Stimulated activated CD8-positive, alpha-beta memory T cell treated with anti-CD3 and anti-CD28 coated beads, Interleukin-4, amount 100 ng/mL, for 24 hours (primary cell): ENCODE results near the gene METRNL.
"Not testable (repeated sequence)": the region's sequence is repeated elsewhere in the genome, so short reads cannot be mapped to it uniquely, and the experiment has no call there.

ENCODE experiments used
- DNase-seq: peaks from one replicate; pipeline ENCODE4 v3.0.0-alpha.2; 2020; ENCODE audit warnings: low read depth

Gene METRNL, protein sequence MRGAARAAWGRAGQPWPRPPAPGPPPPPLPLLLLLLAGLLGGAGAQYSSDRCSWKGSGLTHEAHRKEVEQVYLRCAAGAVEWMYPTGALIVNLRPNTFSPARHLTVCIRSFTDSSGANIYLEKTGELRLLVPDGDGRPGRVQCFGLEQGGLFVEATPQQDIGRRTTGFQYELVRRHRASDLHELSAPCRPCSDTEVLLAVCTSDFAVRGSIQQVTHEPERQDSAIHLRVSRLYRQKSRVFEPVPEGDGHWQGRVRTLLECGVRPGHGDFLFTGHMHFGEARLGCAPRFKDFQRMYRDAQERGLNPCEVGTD

DNA sequence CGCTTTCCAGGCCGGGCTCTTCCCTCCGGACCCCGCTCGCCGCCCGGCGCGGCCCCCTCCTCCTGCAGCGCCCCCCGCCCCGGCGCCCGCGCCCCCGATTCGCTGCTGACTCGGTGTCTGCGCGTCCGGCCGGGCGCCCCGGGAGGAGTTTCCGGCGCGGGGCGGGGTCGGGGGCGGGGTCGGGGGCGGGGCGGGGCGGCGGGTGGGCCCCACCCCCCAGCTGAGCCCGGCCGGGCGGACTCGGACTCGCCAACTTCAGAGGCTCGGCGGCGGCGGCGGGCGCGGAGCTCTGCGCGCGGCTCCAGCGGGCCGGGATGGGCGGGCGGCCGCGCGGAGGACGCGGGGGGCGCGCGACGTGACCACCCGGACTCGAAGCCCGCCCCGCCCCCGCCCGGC lies at the start of gene METRNL:
Gene METRNL (plus strand): TSS at position 258 of the 396 bp plus-strand sequence. CDS start 207 bp downstream, outside the sequence.
- peak; percentile 54 for DNase-seq

DNA sequence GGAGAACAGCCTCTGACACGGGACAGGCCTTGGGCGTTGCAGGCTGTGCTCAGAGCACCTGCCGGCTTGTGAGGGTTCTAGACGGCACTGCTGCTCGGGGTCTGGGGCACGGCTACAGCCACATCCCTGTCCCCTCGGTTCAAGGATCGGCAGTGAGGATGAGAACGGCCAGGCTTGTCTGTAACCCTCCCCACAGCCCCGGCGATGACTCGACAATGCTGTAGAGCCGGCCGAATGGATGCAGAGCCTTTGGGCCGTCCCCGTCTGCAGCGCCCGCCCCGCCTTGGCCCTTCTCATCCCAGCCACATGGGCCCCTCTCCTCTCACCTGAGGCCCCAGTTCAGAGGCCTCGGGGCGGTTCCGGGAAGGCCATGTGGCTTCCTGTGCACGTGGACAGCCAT lies 49.0 kb upstream of the METRNL start:
- no peak for DNase-seq

DNA sequence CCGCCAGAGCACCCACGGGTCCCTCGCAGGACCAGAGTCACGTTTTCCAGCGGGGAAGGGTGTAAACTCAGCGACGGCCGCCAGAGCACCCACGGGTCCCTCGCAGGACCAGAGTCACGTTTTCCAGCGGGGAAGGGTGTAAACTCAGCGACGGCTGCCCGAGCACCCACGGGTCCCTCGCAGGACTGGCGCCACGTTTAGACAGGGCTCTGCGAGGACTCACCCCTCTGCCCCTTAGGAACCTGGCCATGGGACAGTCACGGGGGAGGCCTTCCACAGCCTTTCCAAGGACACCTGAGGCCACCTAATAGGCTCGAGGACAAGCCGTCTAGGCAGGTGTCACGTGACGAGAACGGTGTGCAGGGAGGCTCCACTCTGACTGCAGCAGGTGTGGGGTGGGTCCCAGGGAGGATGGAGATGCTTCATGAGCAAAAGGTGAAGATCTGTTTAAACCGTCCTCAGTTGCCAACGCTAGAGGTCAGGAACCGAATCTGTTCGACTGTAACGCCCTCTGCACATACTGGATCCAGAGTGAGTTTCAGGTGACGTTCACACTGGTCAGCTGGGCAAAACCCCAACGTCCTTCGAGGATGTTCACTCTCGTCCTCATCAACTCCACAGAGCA lies 48.0 kb upstream of the METRNL start:
- no peak for DNase-seq

DNA sequence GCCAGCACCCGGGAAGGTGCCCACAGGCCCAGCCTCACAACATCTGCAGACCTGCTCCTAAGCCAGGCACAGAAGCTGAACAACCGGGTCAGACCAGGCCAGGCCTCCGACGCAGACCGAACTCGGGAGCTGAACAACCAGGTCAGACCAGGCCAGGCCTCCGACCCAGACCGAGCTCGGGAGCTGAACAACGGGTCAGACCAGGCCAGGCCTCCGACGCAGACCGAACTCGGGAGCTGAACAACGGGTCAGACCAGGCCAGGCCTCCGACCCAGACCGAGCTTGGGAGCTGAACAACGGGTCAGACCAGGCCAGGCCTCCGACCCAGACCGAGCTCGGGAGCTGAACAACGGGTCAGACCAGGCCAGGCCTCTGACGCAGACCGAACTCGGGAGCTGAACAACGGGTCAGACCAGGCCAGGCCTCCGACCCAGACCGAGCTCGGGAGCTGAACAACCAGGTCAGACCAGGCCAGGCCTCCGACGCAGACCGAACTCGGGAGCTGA lies 47.4 kb upstream of the METRNL start:
- DNase-seq = not testable (repeated sequence)

DNA sequence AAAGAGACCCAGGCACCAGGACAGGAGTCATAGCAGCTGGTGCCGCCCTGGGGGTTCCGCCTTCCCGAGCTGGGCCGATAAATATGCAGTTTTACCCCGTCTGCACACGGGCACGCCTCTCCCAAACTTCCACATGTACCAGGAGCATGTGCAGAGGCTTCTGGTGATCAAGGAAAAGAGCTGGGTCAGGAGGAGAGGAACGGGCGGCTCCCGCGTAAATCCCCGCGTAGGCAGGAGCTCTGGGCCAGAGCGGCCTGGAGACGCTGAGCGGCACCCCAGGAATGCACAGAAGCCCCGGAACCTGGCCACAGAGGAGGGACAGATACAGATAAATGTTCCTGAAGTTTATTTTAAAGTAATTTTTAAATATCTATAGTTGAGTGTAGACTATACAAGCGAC lies 46.6 kb upstream of the METRNL start:
- DNase-seq = no peak

DNA sequence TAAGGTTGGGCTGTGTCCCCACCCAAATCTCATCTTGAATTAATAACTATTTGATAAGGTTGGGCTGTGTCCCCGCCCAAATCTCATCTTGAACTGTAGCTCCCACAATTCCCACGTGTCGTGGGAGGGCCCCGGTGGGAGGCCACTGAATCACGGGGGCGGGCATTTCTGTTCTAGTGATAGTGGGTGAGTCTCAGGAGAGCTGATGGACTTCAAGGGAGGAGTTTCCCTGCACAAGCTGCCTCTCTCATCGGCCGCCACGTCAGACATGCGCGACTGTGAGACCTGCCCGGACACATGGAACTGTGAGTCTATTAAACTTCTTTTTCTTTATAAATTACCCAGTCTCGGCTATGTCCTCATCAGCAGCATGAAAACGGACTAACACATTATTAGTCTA lies 44.9 kb upstream of the METRNL start:
- no peak for DNase-seq

DNA sequence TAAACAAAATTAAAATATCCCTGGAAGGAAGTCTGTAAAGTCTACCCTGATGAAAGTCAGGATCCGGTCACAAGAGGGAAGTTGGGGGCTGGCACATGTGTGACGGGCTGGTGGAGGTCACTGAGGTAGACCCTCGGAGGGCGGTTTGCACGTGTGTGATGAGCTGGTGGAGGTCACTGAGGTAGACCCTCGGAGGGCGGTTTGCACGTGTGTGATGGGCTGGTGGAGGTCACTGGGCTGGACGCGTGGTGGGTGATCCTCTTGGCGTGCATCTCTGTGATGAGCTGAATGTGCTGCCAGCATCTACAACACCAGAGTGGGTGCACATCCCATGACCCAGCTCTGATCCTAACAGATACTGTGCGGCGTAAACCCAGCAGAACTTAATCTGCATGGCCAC lies 43.7 kb upstream of the METRNL start:
- no peak for DNase-seq

DNA sequence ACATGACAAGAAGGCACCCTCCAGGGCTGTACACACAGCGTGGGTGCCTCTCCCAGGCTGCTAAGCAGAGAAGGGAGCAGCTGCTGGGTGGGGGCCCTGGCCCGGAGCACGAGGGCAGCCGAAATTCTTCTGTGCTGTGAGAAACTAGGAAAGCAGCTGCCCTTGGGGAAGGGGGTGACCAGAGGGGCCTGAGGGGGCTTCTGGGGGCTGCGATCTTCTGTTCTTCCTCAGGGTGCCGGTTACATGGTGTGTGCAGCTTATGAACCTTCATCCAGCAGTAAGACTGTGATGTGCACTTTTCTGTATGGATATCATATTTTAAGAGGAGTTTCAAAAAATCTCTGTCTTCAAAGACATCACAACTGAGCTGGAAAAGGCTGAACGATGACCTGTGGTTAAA lies 43.2 kb upstream of the METRNL start:
- DNase-seq = no peak

DNA sequence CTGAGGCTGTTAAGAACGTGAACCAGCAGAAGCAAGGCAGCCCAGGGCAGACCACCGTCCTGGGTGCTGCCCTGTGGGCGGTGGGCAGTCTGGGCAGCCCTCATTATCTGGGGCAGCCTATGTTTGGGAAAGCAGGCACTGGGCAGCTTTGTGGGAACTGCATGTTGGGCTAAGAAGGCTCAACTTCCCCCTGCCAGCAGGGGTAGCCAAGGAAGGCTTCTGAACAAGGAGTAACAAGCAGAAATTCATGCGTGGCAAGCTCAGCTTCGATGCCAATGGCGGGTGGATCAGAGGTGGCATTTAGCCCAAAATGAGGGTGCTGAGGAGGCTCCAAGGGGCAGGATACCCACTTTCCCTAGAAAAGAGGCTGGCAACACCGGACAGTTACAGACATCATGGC lies 42.7 kb upstream of the METRNL start:
- DNase-seq = no peak

DNA sequence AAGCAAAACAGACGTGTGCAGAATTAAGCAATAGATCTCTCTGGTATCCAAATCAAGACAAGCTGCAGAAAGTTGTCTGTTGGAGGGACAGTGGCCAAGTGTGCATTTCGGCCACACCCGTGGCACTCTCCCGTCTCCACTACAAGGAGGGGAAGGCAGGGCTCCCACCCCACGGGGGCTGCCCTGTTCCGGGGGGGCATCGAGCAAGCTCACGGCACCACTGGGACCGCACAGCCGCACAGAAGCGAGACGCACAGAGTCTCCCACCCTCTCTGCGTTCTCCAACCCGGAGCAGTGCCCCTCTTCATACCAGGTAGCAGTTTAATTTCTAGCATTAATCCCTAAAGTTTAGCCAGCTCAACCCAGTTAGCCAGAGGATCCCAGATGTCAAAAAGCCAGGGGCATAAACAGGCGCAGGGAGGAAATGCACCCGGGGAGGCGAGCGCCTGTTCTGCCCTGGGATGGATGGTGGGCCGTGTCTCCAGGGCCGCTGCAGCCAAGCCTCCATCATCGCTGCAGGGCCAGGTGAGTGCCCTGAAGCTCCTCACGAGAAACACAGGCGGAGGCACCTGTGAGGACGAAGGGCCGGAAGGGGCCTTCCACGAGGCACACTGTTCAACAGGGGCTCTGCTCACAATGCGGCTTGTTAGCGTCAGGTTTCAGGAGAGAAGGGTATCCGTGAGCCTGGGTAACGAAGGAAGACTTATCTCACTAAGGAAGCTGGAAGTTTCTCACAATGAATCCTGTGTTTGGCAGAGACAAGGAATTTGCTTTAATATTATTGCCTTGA lies 42.1 kb upstream of the METRNL start:
- no peak for DNase-seq

DNA sequence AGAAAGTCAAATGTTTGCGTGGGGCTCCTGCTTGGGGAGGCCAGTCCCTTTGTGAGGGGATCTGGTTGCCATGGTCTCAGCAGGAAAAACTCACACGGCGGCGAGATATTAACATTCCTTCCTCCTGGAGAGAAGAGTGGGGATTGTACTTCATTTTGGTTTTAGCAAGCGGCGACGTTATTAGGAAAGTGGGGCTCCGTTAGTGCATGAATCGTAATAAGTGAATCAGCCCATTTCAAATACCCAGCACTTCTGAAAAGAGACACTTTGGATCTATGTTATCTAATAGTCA lies 41.6 kb upstream of the METRNL start:
- DNase-seq = no peak

DNA sequence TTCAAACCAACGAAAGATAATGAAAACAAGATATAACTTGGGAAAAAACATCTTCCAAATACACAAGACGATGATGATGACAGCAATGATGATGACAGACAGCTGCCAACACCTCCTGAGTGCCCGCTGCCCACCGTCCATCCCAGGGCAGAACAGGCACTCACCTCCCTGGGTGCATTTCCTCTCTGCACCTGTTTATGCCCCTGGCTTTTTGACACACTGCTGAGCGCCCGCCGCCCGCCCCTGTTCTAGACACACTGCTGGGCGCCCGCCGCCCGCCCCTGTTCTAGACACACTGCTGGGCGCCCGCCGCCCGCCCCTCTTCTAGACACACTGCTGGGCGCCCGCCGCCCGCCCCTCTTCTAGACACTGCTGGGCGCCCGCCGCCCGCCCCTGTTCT lies 40.4 kb upstream of the METRNL start:
- DNase-seq = not testable (repeated sequence)

DNA sequence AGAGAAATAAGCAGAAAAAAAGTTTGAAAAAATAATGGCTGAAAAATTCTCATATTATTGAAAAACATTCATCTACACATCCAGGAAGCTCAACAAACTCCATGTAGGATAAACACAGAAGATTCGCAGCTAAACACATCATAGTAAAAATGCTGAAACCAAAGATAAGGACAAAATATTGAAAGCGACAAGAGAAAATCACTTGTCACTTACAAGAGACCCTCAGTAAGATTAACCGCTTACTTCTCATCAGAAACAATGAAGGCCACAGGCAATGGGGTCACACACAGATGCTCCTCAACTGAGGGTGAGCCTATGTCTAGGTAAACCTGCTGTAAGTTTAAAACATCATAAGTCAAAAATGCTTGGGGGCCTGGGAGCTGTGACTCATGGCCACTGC lies 38.1 kb upstream of the METRNL start:
- no peak for DNase-seq

DNA sequence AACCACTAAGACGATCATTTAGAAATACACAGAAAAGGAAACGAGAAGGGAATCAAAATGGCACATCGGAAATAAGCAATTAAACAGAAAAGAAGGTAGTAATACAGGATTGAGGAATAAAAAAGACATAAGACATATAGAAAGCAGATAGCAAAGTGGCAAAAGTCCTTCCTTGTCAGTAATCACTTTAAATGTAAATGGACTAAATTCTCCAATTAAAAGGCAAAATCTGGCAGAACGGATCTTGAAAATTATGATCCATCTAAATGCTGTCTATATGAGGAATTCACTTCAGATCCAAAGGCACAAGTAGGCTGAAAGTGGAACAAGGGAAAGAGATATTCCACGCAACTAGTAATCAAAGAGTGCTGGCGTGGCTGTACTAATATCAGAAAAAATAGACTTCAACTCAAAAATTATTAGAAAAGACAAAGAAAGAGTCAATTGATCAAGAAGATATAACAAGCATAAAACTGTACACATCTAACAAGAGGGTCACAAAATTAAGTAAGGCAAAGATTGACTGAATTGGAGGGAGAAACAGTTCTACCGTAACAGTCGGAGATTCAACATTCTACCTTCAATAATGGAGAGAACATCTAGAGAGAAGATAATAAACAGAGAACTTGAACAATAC lies 36.8 kb upstream of the METRNL start:
- no peak for DNase-seq

DNA sequence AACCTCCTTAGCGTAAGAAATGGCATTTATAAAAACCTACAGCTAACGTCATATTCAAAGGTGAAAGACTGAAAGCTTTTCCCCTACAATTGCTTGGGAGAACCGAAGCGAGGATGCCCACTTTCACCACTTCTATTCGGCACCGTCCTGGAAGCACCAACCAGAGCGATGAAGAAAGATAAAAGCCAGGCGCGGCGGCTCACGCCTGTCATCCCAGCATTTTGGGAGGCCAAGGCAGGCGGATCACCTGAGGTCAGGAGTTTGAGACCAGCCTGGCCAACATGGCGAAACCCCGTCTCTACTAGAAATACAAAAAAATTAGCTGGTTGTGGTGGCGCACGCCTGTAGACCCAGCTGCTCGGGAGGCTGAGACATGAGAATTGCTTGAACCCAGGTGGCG lies 34.9 kb upstream of the METRNL start:
- DNase-seq = not testable (repeated sequence)

DNA sequence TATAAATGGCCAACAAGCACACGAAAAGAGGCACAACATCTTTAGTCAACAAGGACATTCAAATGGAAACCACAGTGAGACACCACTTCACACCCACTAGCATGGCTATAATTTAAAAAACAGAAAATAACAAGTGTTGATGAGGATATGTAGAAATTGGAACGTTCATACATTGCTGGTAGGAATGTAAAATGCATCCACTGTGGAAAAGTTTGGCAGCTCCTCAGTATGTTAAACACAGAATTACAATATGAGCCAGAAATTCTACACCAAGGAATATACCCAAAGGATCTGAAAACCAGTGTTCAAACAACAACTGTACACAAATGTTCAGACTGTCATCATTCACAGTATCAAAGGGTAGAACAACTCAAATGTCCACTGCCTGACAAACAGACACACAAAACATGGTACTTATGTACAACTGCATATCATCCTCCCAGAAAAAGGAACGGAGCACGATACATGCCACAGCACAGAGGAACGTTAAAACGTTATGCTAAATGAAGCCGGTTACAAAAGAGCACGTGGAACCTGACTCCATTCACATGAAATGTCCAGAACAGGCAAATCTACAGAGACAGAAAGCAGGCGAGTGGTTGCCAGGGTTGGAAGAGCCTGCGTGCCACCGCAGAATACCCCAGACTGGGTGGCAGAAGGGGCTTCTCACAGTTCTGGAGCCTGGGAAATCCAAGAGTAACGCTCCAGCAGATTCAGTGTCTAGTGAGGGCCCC lies 32.8 kb upstream of the METRNL start:
- DNase-seq = no peak

DNA sequence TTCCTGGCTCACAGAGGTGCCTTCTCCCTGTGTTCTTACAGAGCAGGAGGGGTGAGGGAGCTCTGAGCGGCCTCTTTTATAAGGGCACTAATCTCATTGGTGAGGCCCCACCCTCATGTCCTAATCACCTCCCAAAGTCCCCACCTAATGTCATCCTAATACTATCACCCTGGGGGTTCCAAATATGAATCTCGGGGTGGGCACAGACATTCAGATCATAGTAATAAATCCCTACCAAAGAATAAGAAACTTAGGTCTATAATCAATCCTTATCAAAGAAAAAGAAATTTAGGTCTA lies 32.3 kb upstream of the METRNL start:
- DNase-seq = no peak

DNA sequence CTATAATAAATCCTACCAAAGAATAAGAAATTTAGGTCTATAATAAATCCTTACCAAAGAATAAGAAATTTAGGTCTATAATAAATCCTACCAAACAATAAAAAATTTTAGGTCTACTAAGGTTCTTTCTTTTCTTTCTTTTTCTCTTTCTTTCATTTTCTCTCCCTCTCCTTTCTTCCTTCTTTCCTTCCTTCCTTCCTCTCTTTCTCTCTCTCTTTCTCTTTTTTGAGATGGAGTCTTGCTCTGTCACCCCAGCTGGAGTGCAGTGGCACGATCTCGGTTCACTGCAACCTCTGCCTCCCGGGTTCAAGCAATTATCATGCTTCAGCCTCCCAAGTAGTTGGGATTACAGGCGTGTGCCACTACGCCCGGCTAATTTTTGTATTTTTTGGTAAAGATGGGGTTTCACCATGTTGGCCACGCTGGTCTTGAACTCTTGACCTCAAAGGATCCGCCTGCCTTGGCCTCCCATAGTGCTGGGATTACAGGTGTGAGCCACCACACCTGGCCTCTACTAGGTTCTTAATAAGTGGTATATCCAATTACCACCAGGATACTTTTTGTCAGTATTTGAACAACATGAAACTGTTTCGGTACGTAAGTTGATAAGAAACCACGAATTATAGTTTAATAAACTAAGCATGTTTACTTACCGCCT lies 31.5 kb upstream of the METRNL start:
- not testable (repeated sequence) for DNase-seq

DNA sequence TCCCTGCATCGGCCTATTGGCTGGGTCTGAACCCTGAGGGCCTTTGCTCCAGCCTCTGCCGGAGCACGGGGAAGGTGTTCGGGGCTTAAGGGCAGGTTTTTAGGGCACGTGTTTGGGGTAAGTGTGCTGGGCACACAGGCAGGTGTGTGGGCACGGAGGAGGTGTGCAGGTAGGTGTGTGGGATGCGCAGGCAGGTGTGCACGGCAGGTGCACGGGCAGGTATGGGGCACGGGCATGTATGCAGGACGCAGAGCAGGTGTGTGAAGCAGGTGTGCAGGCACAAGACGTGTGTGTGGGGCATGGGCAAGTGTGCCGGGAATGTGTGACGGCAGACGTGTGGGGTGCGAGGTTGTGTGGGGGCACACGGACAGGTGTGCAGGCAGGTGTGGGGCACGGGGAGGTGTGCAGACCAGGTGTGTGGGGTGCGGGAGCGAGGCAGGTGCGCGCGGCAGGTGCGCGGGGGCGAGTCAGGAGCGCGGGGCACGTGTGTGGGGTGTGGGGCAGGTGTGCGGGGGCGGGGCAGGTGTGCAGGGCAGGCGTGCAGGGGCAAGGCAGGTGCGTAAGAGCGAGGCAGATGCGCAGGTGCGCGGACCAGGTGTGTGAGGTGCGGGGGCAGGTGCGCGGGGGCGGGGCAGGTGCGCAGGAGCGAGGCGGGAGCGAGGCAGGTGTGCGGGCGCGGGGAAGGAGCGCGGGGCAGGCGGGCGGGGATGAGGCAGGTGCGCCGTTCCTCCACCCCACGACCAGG lies 28.6 kb upstream of the METRNL start:
- no peak for DNase-seq

DNA sequence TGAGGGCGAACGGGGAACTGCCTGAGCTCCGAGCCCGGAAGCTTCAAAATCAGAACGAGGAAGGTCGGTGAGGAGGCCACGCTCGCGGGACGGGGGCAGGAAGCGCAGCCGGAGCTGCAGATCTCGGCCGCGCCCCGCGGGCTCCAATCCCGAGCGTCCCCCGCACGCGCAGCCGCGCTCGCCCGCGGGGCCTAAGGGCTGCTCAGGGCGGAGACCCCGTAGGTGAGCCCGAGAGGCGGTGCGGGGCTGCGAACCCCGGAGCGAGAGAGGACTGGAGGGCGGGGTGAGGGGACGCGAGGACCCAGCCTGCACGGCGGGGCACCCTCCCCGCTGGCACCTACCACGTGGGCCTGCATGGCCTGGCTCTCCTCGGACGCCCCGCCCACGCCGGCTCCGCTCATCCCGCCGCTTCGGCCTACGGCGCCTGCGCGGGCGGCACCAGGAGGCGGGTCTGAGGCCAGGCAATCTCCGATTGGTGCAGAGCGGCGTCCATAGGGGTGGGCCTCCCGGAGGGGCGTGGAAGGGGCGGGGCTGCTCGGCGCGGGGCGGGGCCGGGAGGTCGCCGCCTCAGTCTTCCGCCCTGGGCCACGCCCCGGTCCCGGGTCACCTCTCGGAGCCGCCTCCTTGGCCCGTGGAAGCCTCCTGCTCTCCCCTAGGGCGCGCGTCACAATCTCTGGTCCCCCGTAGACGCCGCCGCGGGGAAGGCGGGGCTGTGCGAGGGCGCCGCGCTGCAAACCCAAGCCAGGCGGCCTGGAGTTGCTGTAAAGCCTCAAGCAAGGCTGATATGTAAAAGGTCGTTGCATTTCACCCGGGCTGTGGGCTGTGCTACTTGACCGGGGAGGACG lies 27.8 kb upstream of the METRNL start:
- DNase-seq = peak; percentile 97
